WI38 (cell line): ENCODE data around the gene CFH.

Source experiments
- H3K4me3 ChIP-seq: 2 replicates; pipeline ENCODE4 v1.5.1; 2011; ENCODE audit warnings: low read depth, mild to moderate bottlenecking, control low read depth, low read length
- TF ChIP-seq, protein P1 (sequence below): IDR thresholded peaks from 2 replicates; pipeline ENCODE4 v1.5.1; 2012; ENCODE audit warnings: low read depth, mild to moderate bottlenecking, control low read depth, low read length

Gene CFH

DNA sequence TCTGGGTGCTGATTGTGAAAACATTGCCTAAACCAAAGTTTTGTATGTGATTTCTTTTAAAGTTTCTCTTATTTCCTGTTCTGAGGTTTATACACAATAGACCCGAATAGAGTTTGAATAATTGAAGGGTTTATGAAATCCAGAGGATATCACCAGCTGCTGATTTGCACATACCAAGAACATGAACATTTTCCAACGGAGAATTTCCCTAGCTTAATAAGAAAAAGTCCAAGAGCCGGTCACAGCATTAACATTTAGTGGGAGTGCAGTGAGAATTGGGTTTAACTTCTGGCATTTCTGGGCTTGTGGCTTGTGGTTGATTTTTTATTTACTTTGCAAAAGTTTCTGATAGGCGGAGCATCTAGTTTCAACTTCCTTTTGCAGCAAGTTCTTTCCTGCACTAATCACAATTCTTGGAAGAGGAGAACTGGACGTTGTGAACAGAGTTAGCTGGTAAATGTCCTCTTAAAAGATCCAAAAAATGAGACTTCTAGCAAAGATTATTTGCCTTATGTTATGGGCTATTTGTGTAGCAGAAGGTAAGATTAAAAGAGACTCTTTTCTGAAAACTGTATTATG lies at the start of gene CFH:
Gene CFH (plus strand): TSS at position 407 of the 579 bp plus-strand sequence. CDS start 75 bp downstream, at position 482.
- TF ChIP-seq, protein P1, sequence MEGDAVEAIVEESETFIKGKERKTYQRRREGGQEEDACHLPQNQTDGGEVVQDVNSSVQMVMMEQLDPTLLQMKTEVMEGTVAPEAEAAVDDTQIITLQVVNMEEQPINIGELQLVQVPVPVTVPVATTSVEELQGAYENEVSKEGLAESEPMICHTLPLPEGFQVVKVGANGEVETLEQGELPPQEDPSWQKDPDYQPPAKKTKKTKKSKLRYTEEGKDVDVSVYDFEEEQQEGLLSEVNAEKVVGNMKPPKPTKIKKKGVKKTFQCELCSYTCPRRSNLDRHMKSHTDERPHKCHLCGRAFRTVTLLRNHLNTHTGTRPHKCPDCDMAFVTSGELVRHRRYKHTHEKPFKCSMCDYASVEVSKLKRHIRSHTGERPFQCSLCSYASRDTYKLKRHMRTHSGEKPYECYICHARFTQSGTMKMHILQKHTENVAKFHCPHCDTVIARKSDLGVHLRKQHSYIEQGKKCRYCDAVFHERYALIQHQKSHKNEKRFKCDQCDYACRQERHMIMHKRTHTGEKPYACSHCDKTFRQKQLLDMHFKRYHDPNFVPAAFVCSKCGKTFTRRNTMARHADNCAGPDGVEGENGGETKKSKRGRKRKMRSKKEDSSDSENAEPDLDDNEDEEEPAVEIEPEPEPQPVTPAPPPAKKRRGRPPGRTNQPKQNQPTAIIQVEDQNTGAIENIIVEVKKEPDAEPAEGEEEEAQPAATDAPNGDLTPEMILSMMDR, result no peak
- H3K4me3 ChIP-seq, result peak within 1 kb of the TSS; percentile 44

DNA sequence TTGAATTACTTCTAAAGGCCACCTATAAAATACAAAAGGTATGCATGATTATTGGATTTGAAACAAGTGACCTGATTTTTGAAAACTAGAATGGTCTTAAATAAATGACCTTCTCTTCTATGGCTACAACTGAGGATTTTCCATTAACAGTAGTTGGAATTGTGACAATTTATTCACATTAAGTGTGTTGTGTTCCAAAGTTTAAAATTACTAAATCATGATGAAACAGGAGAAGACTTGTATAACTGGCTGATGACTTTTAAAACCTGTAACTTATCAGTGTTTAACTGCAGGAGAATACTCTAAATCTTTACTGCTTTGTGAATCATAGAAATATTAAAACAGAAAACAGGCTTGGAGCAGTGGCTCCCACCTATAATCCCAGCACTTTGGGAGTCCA lies 48.2 kb upstream of the CFH start:
- TF ChIP-seq, protein P1, result no peak
- H3K4me3 ChIP-seq, result no peak overlapping the region

GRCh38 chr1:196607981-196608380 lies 43.9 kb upstream of the CFH start:
- H3K4me3 ChIP-seq, result peak overlapping the region; percentile 60

GRCh38 chr1:196608390-196609369 lies 43.2 kb upstream of the CFH start, which contains the start of gene KCNT2:
Gene KCNT2 (minus strand): TSS chr1:196608440. CDS start chr1:196608309, 131 bp downstream.
- TF ChIP-seq, protein P1, result no peak
- H3K4me3 ChIP-seq, result peak within 1 kb of the TSS; percentile 60

More at GRCh38 chr1:196607981-196608380, 43.9 kb upstream of the CFH start:
- TF ChIP-seq, protein P1, result no peak

GRCh38 chr1:196609370-196609737 lies 42.5 kb upstream of the CFH start:
- TF ChIP-seq, protein P1, result no peak
- peak overlapping the region; percentile 60 for H3K4me3 ChIP-seq

DNA sequence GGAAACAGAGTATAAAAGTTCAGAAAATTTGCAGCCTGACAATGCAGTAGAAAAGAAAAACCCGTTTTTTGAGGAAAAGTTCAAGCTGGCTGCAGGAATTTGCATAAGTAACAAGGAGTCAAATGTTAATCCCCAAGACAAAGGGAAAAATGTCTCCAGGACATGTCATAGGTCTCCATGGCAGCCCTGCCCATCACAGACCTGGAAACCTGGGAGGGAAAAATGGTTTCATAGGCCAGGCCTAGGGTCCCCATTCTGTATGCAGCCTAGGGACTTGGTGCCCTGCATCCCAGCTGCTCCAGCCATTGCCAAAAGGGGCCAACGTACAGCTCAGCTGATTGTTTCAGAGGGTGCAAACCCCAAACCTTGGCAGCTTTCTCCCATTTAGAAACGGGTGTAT lies 40.0 kb upstream of the CFH start:
- TF ChIP-seq, protein P1, result no peak

DNA sequence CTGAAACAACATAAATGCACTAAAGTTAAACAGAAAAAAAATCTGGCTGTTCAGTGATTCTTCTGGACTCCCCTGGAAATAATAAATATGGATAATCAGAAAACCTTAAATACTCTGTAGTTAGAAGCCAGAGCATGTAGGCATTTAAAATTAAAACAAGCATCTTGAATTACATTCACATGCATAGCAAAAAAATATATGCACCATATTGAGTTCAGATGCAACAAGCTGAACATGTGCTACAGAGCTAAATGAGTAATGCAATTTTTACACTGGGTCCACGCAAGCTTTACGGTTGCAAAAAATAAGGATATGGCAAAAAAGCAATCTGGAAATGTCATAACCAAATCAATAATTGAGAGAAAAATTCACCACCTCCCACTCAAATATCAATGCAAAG lies 32.1 kb upstream of the CFH start:
- H3K4me3 ChIP-seq, result no peak overlapping the region
- TF ChIP-seq, protein P1, result no peak

More for the DNA sequence above, 40.0 kb upstream of the CFH start:
- no peak overlapping the region for H3K4me3 ChIP-seq
